Measurements from ENCODE around the gene HSPA5.
A peak's percentile ranks its signal among the peaks of the same experiment; 100 is the strongest.

Gene HSPA5

DNA sequence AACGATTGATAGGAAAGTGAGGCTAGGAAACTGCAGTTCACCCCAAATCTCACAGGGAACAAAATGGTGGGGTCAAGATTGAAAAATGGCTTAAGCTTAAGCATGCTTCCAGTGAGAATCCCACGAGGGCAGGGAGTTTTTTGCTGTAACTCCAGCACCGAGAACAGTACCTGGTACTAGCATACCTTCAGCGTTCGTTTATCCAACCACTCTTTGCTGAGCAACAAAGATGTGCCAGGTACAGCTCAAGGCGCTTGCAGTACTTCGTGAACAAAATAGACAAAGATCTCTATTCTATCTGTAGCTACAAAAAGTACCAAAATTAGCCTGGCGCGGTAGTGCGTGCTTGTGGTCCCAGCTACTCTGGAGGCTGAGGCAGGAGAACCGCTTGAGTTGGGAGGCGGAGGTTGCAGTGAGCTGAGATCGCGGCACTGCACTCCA, 50.8 kb downstream of the HSPA5 start:
- no peaks in the 10 kb centered on the region for H3K27me3 ChIP-seq (ENCODE audit: control insufficient read depth, insufficient read depth, low read length, poor library complexity, severe bottlenecking)
- 74 to 77% methylated on average over 14 of the region's 14 CpGs for WGBS, 2 experiments
- peak overlapping the region; percentile 82 for H3K4me3 ChIP-seq (ENCODE audit: insufficient read depth, low read depth, low read length)
- no peaks in the 10 kb centered on the region for H3K9me3 ChIP-seq (ENCODE audit: control insufficient read depth, low read length)
- H3K27ac ChIP-seq (ENCODE audit: insufficient read depth, low read depth, low read length, poor library complexity, severe bottlenecking) = peak overlapping the region; percentile 52
- no peaks in the 10 kb centered on the region for H3K36me3 ChIP-seq (ENCODE audit: control insufficient read depth, insufficient read depth, low read length)
- H3K4me1 ChIP-seq (ENCODE audit: control insufficient read depth, insufficient read depth, low read length) = peaks cover 5% of the 10 kb centered on the region

DNA sequence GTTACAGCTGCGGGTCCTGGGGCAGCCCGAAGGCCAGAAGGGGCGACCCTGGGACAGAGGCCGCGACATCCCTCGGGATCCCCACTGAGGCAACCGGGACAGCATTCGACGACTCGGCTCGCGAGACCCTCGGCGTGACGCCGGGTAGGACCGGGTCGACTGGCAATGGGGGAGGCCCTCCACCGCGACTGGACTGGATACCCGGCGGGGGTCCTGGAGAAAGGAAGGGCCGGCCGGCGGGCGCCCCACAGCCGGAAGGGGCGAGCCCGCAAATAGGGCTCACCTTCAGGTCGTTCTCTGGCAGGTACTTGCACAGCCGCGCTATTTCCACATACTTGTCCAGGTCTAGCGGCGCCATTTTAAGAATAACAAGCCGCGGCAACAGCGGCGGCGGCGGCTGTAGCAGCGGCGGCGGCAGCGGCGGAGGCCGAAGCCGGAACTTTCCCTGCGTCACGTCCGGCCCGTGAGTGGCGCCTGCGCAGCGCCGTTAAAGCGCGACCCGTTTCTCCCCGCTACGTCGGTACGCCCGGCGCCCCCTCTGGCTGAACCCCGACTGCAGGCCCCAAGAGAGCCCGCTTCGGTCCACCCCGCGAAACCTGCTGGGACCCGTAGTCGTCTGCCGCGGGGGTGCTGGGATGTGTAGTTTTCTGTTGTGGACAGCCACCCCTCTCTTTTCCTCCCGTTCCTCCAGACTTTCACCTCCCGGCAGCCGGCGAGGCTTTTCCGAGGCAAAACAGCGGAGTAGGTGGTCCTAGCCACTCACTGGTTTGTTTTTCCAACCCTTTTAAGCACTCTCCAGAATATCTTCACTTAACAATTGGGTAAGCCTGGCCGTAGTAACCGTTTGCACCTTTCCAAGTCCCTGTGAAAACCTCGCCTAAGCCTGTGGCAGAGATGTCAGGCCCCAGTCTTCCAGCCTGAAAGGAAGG, 51.5 kb downstream of the HSPA5 start, which contains the start of gene PPP6C:
Gene PPP6C, minus strand, starts transcription at position 443 of the 929 bp plus-strand sequence. Its CDS starts 85 bp downstream, at position 358.
- peak within 1 kb of the TSS; percentile 82 for H3K4me3 ChIP-seq (ENCODE audit: insufficient read depth, low read depth, low read length)
- peaks cover 5% of the 10 kb centered on the region for H3K4me1 ChIP-seq (ENCODE audit: control insufficient read depth, insufficient read depth, low read length)
- H3K27me3 ChIP-seq (ENCODE audit: control insufficient read depth, insufficient read depth, low read length, poor library complexity, severe bottlenecking) = no peaks in the 10 kb centered on the region
- 1% methylated on average over 82 of the region's 82 CpGs for WGBS, 2 experiments
- no peaks in the 10 kb centered on the region for H3K36me3 ChIP-seq (ENCODE audit: control insufficient read depth, insufficient read depth, low read length)
- H3K27ac ChIP-seq (ENCODE audit: insufficient read depth, low read depth, low read length, poor library complexity, severe bottlenecking) = peak within 1 kb of the TSS; percentile 52
- H3K9me3 ChIP-seq (ENCODE audit: control insufficient read depth, low read length) = no peaks in the 10 kb centered on the region

DNA sequence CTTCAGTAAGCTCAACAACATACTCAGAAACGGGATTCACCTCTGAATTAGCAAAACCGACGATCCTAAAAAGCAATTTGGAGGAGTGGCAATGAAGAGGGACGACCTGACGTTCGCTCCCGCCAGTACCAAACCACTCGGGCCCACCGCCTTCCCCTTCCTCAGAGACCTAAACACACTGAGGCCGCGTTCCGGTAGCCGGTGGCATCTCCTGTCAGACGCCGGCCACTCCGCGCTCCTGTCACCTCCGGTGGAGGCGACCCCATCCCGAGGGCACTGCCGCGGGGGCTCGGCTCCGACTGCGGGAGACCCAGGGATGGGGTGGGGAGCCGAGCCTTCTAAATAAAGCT, 52.2 kb downstream of the HSPA5 start:
- Histone ChIP-seq H3K4me1 (ENCODE audit: control insufficient read depth, insufficient read depth, low read length) (peaks cover 5% of the 10 kb centered on the region), H3K27me3 (ENCODE audit: control insufficient read depth, insufficient read depth, low read length, poor library complexity, severe bottlenecking) (no peaks in the 10 kb centered on the region), H3K36me3 (ENCODE audit: control insufficient read depth, insufficient read depth, low read length) (no peaks in the 10 kb centered on the region), H3K4me3 (ENCODE audit: insufficient read depth, low read depth, low read length) (peak overlapping the region; percentile 82), H3K9me3 (ENCODE audit: control insufficient read depth, low read length) (no peaks in the 10 kb centered on the region), H3K27ac (ENCODE audit: insufficient read depth, low read depth, low read length, poor library complexity, severe bottlenecking) (peak overlapping the region; percentile 51)
- WGBS, 2 experiments = 2% methylated on average over 26 of the region's 26 CpGs

Measured in ectodermal cell (in vitro differentiated cells).